T follicular helper cell (primary cell): ENCODE results near the gene WASL.
"Not testable (repeated sequence)": the region's sequence is repeated elsewhere in the genome, so short reads cannot be mapped to it uniquely, and the experiment has no call there.

Source experiments
- DNase-seq: peaks from one replicate; pipeline ENCODE4 v3.0.0-alpha.2; 2020; ENCODE audit warnings: low read depth

Gene WASL

DNA sequence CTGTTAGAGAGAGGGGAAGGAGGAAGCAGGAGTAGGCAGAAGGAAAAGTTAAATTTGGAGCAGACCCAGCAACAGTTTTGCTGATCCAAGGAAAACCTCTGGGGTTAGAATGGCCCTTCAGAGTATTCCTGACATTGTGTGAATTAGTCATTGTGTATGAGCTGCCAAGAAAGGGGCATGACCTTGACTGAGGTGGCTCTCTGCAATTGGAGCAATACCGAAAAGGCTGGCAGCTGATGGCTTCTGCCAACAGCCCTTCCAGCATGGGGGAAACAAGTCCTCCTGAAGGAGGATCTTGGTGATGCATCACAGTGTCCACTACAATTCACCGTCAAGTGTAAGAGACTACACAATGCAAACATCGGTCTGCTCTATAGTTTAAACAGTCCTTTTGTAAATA lies 20.6 kb upstream of the WASL start:
- no peak for DNase-seq

- DNase-seq, result no peak
Observed at GRCh38 chr7:123768493-123768892, 19.7 kb upstream of the WASL start.

DNA sequence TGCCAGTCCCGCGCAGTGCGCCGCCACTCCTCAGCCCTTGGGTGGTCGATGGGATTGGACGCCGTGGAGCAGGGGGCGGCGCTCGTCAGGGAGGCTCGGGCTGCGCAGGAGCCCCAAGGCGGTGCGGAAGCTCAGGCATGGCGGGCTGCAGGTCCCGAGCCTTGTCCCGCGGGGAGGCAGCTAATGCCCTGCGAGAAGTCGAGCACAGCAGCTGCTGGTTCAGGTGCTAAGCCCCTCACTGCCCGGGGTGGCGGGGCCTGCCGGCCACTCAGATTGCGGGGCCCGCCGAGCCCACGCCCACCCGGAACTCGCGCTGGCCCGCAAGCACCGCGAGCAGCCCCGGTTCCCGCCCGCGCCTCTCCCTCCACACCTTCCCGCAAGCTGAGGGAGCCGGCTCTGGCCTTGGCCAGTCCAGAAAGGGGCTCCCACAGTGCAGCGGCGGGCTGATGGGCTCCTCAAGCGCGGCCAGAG lies 14.4 kb upstream of the WASL start:
- DNase-seq, result no peak

- no peak for DNase-seq
Observed at GRCh38 chr7:123761729-123762128, 12.9 kb upstream of the WASL start.

DNA sequence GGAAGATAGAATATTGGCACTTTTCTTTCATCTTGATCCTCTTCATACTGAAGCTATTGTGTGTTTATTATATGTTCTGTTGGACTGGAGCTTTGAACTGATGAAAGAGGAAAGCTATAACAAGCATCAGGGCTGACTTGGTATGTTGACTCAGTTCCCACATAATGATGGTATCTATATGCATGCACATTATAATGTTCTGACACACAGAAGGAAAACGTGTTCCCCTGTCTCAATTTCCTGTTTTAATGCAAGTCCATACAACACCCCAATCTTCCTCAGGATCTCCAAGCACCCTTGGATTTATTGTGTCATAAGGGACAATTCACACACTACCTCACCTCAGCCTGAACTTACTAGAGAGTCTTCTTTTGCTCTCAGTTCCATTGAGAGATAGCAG lies 8.3 kb upstream of the WASL start:
- DNase-seq, result no peak

DNA sequence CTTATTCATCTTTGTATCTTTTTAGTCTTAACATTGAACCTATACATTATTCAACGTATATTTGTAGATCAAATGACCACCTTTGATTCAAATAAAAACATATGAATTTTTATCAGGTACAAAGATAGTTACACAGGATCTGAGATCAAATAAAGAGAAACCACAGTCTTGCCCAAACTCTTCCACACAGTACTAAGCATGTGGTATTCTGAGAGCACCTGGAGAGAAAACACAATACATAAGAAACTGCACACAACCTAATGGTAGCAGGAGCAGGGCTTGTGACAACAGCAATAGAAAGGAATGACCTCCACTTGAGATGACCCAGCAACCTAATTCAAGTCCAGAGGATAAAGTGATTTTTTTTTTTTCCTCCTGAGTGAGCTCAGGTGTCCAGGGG lies 6.5 kb upstream of the WASL start:
- DNase-seq, result no peak

DNA sequence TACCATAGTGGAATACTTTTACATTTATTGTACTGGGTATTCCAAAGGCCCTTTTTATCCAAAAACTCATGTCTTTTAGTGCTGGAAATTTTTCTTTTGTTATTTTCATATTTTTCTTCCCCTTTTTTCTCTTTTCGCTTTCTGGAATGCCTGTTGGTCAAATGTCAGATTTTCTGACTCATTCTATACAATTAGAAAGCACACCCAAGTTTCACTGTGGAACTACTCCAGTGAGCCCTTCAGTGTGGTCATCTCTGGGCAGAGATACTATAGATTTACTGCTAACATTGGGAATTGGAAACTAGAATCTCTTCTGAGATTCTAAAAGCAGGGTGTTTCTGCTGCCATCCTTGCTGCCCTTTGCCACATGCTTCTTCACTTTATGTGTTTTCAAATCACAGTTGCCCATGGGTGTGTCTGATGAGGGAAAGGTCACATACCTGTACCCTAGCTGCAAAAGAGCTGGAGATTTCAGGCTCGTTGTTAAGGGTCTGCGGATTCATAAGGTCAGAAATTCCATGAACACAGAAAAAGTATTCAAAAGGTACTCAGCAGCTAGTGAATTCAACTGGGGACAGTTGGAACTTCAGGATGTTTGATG lies 5.6 kb upstream of the WASL start:
- DNase-seq, result no peak

DNA sequence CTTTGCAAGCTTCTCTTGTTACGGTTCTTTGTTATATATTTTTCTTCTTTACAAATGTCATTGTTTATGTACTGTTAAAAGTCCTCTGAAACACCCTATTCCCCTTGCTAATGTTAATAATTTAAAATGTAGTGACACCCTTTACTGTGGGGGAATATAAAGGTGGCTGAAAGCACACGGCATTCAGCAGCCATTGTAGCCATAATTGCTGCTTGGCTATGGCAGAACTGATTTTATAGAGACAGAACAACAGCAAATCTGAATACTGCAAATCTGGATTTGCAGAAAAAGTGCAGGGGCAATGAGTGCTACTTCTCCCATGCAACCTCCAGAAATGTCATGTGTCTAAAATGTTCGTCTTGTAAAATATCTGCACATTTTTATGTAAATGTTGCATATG lies 3.7 kb upstream of the WASL start:
- DNase-seq, result no peak

GRCh38 chr7:123751821-123752220 lies 3.0 kb upstream of the WASL start:
- no peak for DNase-seq

DNA sequence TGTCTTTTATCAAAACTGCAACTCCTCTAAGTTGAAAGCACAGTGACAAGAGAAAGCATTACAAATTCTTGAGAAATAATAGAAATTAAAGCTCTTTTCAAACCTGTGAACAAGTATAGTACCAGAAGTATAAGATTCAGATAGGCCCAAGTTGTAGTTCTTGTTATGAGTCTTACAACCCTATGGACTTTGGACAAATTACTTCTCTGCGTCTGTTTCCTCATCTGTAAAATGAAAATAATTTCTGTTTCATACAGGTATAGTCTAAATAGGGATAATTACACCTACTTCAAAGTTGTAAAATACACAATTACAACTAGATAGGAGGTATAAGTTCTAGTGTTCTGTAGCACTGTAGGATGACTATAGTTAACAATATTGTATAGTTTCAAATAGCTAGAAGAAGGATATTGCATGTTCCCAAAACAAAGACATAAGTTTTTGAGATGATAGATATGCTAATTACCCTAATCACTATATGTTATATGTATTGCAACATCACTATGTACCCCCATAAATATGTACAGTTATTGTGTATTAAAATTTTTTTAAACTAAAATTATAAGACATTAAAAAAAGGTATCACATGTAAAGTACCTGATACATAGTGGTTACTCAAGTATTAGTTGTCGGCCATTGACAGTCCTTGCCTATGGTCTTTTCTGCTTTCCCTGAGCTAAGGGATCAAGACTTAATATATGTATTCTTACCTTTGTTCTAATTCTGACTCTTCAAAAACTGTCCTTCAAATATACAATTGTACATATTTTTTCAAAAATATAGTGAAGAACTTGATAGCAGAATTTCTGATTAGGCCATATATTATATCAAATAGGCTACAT lies 1.8 kb upstream of the WASL start:
- no peak for DNase-seq

GRCh38 chr7:123749537-123749857 lies 694 bp upstream of the WASL start:
- peak; percentile 4 for DNase-seq

GRCh38 chr7:123748171-123748733 lies 551 bp downstream of the WASL start:
- DNase-seq, result no peak

DNA sequence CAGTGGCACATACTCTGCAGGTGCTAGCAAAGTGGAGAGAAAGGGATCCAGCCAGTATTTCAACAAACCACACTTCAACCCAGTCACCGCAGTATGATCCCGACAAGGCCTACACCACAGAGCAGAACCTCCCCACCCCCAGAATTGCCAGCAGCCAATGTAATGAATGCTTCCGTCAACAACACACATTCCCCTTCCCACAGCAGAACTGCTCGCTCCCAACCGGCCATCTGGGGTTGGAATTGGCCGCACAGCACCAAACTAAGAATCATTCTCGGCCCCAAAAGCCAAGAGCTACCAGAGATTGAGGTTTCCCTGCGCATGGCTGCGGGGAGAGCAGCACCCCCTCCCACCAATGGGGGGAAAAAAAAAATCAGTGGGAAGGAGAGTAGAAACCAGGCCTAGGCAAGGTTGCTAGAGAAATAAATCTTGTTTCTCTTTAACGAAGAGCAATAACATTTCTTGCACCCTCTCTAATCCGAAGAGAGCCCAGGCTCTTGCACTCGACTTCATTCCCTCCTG lies 1.1 kb downstream of the WASL start:
- DNase-seq, result peak; percentile 10

GRCh38 chr7:123746931-123747488 lies 1.8 kb downstream of the WASL start:
- no peak for DNase-seq

DNA sequence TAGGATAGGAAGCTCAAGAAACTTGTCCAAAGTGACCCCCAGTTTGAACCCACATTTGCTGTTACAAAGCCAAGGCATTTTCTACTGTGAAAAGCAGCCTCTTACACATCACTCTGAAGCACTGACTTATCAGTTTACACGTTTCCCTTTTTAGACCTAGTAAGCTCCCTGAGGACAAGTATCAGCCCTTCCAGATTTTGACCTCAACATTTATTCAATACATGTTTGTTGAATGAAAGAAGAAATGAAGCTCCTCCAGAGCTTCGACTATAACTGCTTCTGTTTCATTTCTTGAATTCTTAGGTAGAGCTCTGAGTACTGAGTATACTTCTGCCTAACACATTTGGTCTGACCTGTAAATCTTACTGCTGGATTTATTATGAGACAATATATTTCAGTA lies 2.7 kb downstream of the WASL start:
- no peak for DNase-seq

GRCh38 chr7:123745437-123745836 lies 3.4 kb downstream of the WASL start:
- DNase-seq, result no peak

DNA sequence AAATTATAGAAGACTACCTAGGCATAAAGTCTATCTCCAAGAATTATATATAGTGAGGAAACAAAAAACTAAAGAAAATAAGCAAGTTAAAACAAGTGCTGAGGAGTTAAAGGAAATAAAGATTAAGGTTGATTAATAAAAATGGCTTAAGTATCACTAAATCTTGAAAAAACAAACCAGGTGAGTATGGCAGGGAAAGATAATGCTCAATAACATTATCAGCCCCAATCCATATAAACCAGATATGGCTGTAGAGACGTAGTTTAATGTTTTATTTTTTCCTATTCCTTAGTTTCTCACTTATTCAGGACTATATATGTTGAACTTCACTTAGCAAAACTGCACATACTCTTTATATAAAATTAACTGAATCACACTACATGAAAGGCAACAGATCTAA lies 4.4 kb downstream of the WASL start:
- DNase-seq, result no peak

DNA sequence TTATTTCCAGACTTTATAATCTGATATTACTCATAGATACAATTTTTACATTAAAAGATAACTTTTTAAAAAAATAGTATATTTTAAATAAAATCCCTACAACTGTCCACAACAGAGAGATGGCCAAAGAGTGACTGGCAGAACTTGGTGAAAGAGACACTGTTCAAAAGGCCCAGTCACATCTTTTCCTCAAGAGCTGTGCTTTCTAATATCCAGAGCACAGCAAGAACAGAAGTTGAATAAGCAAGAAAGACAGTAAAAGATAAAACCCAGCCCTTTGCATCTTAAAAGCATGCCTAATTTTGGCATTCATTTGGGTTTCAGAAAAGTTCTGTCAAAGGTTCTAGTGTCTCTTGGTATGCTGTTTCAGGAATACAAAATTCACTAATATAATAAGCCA lies 6.9 kb downstream of the WASL start:
- no peak for DNase-seq

DNA sequence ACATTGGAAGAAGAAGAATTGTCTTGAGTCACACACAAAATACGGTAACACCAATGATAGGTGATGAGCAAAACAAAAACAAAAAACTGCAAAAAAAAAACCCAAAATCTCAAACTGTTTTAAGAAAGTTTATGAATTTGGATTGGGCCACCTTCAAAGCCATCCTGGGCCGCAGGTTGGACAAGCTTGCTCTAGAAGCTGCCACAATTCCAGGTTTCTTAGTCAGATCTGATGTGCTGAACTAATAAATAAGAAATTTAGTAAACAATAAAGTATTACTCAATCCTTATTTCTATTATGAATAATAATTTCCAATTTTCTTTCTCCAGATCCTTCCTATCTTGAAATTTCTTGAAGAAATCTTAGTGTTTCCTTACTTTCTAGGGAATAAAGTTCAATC lies 10.0 kb downstream of the WASL start:
- no peak for DNase-seq

DNA sequence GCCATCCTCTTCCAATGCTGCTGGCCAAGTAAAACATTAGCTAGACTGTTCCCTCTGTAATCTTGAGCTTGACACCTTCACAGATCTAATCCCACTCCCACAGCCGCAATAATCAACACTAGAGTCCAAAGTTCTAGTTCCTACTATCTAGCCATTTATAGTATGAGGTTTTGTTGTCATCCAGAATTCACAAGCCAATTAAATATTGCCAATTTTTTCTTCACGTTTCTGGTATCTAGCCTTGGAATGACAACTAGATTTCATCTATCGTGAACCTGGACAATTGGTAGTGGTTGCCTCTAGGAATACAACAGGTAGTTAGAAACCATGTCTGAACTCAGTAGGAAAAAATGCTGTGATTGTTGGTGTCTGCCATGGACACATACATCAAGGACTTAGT lies 10.4 kb downstream of the WASL start:
- no peak for DNase-seq

GRCh38 chr7:123737168-123737674 lies 11.6 kb downstream of the WASL start:
- DNase-seq, result not testable (repeated sequence)

- DNase-seq, result no peak
Observed at GRCh38 chr7:123735539-123735938, 13.3 kb downstream of the WASL start.

DNA sequence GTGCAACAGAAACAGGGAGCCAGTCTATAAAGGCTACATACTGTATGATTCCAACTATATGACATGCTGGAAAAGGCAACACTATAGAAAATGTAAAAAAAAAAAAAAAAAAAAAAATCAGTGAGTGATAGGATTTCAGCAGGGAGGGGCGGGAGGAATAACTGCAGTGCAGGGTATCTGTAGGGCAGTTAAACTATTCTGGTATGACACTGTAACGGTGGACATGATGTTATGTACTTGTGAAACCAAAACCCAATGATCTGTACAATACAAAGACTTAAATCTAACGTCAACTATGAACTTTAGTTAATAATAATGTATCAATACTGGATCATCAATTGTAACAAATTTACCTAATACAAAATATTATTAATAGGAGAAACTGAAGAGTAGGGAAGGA lies 14.3 kb downstream of the WASL start:
- no peak for DNase-seq
